Measurements from ENCODE around the gene ULK4.
"Not testable (repeated sequence)": the region's sequence is repeated elsewhere in the genome, so short reads cannot be mapped to it uniquely, and the experiment has no call there.

The ULK4 gene

DNA sequence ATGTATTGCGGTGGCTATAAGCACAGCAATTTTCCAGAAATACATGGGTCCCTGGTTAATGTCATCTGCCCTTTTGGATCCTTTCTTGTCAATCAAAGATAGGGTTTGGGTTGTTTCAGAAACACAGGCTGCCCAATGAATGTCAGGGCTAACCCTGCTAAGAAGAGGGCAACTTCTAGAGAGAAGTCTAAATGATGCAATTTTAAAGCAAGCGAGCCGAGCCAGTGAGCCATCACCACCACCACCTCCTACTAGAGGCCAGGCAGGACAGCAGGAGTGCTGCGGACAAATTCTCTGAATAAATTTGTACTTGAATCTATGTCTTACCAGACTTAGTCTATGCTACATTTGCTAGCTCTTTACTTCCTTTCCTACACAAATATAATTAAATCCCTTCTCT lies 514.2 kb downstream of the ULK4 start:
- Histone ChIP-seq H3K36me3 (ENCODE audit: insufficient read depth, low read length) (no peaks in the 10 kb centered on the region), H3K4me1 (ENCODE audit: insufficient read depth, low read length) (no peaks in the 10 kb centered on the region), H3K9me3 (ENCODE audit: control insufficient read depth, insufficient read depth, low read length) (no peaks in the 10 kb centered on the region), H3K9ac (ENCODE audit: low read depth, low read length) (no peak overlapping the region)

DNA sequence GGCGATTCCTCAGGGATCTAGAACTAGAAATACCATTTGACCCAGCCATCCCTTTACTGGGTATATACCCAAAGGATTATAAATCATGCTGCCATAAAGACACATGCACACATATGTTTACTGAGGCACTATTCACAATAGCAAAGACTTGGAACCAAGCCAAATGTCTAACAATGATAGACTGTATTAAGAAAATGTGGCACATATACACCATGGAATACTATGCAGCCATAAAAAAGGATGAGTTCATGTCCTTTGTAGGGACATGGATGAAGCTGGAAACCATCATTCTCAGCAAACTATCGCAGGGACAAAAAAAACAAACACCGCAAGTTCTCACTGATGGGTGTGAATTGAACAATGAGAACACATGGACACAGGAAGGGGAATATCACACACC lies 515.6 kb downstream of the ULK4 start:
- not testable (repeated sequence) for H3K9ac ChIP-seq (ENCODE audit: low read depth, low read length)

DNA sequence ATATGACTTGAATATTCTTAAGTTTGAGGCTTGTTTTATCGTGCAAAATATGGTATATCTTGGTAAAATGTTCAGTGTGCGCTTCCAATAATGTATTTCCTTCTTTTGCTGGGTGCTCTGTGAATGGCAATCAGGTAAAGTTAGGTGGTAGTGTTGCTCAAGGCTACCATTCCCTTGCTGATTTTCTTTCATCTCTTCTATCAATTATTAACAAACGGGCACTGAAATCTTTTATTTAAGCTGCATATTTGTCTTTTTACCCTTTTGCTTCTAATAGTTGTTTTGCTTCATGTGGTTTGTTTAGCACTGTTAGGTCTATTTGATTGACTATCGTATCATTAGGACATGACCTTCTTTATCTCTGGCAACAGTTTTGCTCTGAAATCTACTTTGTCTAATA lies 520.3 kb downstream of the ULK4 start:
- Histone ChIP-seq H3K9me3 (ENCODE audit: control insufficient read depth, insufficient read depth, low read length) (no peaks in the 10 kb centered on the region), H3K9ac (ENCODE audit: low read depth, low read length) (no peak overlapping the region), H3K36me3 (ENCODE audit: insufficient read depth, low read length) (no peaks in the 10 kb centered on the region), H3K4me1 (ENCODE audit: insufficient read depth, low read length) (peaks cover 10% of the 10 kb centered on the region)

More for the DNA sequence above, 515.6 kb downstream of the ULK4 start:
- H3K9me3 ChIP-seq (ENCODE audit: control insufficient read depth, insufficient read depth, low read length); H3K36me3 ChIP-seq (ENCODE audit: insufficient read depth, low read length); H3K4me1 ChIP-seq (ENCODE audit: insufficient read depth, low read length): not testable (repeated sequence)

DNA sequence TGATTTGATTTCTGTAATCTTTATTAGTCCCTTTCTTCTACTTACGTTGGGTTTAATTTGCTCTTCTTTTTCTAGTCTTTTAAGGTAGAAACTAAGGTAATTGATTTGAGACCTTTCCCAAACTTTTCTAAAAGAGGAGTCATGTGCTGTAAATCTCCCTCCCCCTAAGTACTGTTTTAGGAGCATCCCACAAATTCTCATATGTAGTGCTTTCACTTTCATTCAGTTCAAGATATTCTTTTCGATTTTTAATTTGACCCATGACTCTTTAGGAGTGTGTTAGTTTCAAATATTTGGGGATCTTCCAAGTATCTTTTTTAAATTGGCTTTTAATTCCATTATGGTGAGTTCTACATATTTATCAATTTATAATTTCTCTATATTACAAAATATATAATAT lies 520.8 kb downstream of the ULK4 start:
- Histone ChIP-seq H3K9ac (ENCODE audit: low read depth, low read length) (no peak overlapping the region), H3K36me3 (ENCODE audit: insufficient read depth, low read length) (no peaks in the 10 kb centered on the region), H3K9me3 (ENCODE audit: control insufficient read depth, insufficient read depth, low read length) (no peaks in the 10 kb centered on the region), H3K4me1 (ENCODE audit: insufficient read depth, low read length) (peaks cover 10% of the 10 kb centered on the region)

DNA sequence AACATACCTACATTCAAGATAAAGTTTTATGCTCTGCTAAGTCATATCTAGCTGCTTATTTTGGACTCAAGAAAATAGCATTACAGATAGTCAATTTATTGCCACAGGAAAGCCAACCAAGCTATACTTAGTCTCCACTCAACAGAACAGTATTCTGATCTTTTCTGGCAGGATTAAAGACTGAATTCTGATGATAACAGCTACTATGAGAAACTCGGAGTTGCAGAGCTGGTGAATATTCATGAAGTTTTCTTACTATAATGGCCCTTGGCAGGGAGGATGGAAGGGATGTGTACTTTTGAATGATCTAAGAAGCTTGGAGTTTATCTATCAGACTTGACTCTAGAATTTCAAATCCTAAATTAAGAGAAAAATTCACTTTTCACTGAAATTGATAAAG lies 524.9 kb downstream of the ULK4 start:
- H3K9ac ChIP-seq (ENCODE audit: low read depth, low read length): no peak overlapping the region
- H3K4me1 ChIP-seq (ENCODE audit: insufficient read depth, low read length): peaks cover 10% of the 10 kb centered on the region
- H3K9me3 ChIP-seq (ENCODE audit: control insufficient read depth, insufficient read depth, low read length): no peaks in the 10 kb centered on the region
- H3K36me3 ChIP-seq (ENCODE audit: insufficient read depth, low read length): no peaks in the 10 kb centered on the region

DNA sequence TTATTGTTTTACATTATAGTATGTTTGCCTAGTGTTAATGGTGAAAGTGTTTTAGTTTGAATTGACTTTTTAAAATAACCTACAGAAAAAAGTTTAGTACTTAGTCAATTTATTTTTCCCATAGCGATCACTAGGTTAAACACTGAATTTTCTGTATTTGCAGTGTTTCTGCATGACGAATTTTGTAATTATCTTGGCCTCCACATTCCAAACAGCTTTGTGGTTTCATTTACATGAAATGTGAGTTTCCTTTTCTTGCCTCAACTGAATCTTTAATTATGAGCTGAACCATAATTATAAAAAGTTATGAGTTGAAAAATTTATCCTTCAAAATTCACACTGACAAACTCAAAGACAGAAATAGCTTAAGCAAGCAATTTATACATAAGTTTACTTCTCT lies 527.1 kb downstream of the ULK4 start:
- H3K4me1 ChIP-seq (ENCODE audit: insufficient read depth, low read length): peaks cover 10% of the 10 kb centered on the region
- no peak overlapping the region for H3K9ac ChIP-seq (ENCODE audit: low read depth, low read length)
- H3K9me3 ChIP-seq (ENCODE audit: control insufficient read depth, insufficient read depth, low read length): no peaks in the 10 kb centered on the region
- H3K36me3 ChIP-seq (ENCODE audit: insufficient read depth, low read length): no peaks in the 10 kb centered on the region

DNA sequence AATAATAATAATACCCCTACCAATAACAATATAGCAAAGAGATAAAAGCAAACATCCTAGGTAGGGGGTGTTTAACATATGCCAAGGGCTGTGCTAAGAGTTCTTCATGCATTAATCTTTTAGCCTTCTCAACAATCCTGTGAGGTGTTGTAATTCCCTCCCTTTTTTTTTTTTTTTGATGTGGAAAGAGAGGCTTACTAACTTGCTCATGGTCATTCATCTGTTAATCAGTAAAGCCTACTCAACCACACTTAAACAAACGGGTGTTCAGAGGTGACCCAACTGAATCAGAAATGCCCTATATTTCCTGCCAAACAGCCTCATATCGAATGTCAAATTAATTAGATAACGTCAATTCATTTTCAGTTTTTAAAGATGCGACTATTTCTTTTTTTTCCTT lies 530.5 kb downstream of the ULK4 start:
- Histone ChIP-seq H3K36me3 (ENCODE audit: insufficient read depth, low read length) (no peaks in the 10 kb centered on the region), H3K9me3 (ENCODE audit: control insufficient read depth, insufficient read depth, low read length) (no peaks in the 10 kb centered on the region), H3K4me1 (ENCODE audit: insufficient read depth, low read length) (no peaks in the 10 kb centered on the region), H3K9ac (ENCODE audit: low read depth, low read length) (no peak overlapping the region)

DNA sequence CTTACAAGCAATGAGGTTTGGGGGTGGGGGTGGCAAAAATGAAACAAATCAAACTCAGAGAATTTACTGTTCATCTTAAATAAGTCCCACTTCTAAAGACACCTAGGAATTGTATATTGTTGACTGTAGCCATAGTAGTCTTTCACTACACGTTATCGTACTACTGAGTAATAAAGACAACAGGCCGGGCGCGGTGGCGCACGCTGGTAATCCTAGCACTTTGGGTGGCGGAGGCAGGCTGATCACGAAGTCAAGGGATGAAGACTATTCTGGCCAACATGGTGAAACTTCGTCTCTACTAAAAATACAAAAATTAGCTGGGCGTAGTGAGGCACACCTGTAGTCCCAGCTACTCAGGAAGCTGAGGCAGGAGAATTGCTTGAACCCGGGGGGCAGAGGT lies 531.0 kb downstream of the ULK4 start:
- no peaks in the 10 kb centered on the region for H3K4me1 ChIP-seq (ENCODE audit: insufficient read depth, low read length)
- no peaks in the 10 kb centered on the region for H3K9me3 ChIP-seq (ENCODE audit: control insufficient read depth, insufficient read depth, low read length)
- H3K9ac ChIP-seq (ENCODE audit: low read depth, low read length): no peak overlapping the region
- H3K36me3 ChIP-seq (ENCODE audit: insufficient read depth, low read length): no peaks in the 10 kb centered on the region

DNA sequence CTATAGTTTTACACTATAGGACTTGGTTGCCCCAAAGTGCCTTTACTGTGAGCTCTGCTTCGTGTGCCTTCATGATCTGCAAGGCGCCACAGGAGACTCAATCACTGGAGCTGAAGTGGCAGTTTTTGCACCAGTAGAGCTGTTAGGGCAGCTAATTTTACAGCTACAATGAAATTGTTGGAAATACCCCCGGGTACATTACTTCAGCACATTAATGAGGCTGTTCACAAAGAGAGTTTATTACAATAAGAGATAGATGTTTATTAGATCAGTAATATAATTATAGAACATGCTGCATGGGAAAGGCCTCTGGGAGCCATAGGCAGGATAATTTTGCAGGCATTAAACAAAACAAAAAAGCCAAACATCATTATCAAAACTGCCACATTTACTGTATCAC lies 531.5 kb downstream of the ULK4 start:
- Histone ChIP-seq H3K4me1 (ENCODE audit: insufficient read depth, low read length) (no peaks in the 10 kb centered on the region), H3K9me3 (ENCODE audit: control insufficient read depth, insufficient read depth, low read length) (no peaks in the 10 kb centered on the region), H3K9ac (ENCODE audit: low read depth, low read length) (no peak overlapping the region), H3K36me3 (ENCODE audit: insufficient read depth, low read length) (no peaks in the 10 kb centered on the region)

DNA sequence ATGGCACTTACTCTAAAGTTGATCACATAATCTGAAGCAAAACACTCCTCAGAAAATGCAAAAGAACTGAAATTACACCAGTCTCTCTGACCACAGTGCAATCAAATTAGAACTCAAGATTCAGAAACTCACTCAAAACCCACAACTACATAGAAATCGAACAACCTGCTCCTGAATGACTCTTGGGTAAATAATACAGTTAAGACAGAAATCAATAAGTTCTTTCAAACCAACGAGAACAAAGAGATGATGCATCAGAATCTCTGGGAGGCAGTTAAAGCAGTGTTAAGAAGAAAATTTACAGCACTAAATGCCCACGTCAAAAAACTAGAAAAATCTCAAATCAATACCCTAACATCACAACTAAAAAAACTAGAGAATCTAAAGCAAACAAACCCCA lies 535.4 kb downstream of the ULK4 start:
- Histone ChIP-seq H3K9me3 (ENCODE audit: control insufficient read depth, insufficient read depth, low read length) (no peaks in the 10 kb centered on the region), H3K36me3 (ENCODE audit: insufficient read depth, low read length) (no peaks in the 10 kb centered on the region), H3K9ac (ENCODE audit: low read depth, low read length) (no peak overlapping the region), H3K4me1 (ENCODE audit: insufficient read depth, low read length) (no peaks in the 10 kb centered on the region)

DNA sequence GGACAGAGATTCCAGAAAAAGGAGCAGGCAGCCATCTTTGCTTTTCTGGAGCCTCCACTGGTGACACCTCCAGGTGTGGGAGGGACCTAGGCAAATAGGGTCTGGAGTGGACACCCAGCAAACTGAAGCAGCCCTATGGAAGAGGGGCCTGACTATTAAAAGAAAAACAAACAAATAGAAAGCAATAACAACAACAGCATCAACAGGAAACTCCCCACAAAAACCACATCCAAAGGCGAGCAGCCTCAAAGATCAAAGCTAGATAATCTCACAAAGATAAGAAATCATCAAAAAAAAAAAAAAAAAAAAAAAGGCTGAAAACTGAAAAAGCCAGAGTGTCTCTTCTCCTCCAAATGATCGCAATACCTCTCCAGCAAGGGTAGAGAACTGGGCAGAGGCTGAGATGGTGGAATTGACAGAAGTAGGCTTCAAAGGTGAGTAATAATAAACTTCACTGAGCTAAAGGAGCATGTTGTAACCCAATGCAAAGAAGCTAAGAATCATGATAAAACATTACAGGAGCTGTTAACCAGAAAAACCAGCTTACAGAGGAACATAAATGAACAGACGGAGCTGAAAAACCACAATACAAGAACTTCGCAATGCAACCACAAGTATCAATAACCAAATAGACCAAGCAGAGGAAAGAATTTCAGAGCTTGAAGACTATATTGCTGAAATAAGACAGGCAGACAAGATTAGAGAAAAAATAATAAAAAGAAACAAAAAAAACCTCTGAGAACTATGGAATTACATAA lies 537.2 kb downstream of the ULK4 start:
- Histone ChIP-seq H3K9ac (ENCODE audit: low read depth, low read length) (no peak overlapping the region), H3K36me3 (ENCODE audit: insufficient read depth, low read length) (no peaks in the 10 kb centered on the region), H3K9me3 (ENCODE audit: control insufficient read depth, insufficient read depth, low read length) (no peaks in the 10 kb centered on the region), H3K4me1 (ENCODE audit: insufficient read depth, low read length) (0 out of 2 replicates have a peak, but pooled peaks cover under 1% of the 10 kb centered on the region)

DNA sequence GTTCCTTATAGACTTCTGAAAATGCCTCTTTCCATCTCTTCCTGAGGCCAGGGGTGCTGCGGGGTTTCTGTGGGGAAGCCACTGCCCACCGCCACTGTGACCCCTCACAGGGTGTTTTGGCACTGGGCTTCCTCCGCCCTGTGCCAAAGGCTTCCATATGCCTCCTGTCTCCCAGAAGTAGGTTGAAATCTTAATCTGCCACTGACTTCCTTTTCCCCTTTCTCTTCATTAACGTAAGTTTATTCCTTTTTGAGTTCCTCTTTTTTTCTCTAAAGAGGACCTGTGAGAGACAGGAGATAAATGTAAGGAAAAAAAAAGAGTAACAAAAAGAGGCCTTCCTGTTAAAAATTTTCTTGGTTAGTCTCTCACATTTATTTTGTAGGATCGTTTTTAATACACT lies 542.1 kb downstream of the ULK4 start:
- H3K9me3 ChIP-seq (ENCODE audit: control insufficient read depth, insufficient read depth, low read length): no peaks in the 10 kb centered on the region
- no peak overlapping the region for H3K9ac ChIP-seq (ENCODE audit: low read depth, low read length)
- peaks cover 9% of the 10 kb centered on the region for H3K4me1 ChIP-seq (ENCODE audit: insufficient read depth, low read length)
- no peaks in the 10 kb centered on the region for H3K36me3 ChIP-seq (ENCODE audit: insufficient read depth, low read length)

DNA sequence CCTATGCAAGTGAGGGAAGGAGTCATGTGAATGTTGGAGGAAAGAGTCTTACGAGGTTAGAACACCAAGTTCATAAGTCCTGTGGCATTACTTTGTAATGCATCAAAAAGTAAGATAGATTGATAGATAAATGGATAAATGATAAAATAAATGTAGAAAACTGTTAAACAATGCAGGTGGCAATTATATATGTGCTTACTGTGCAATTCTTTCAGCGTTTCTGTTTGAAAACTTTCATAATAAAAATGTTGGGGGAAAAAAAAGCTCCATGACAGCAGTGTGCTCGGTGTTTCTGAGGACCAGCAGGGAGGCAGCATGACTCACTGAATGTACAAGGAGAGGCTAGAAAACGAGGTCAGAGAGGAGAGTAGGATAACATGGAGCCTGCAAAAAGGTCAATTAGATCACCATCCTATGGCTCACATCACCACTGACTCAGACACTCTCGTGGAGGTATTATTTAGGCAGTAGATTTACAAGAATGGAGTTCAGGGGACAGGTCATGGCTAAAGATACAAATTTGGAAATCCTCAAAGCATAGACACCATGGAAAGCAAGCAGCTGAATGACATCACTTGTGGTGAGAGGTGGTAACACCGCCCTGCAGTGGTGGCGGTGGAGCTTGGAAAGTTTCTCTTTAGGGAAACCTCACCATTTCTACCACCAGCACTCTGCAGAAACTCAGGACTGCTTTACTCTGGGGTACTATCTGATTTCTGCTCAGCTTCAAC lies 542.8 kb downstream of the ULK4 start:
- H3K9ac ChIP-seq (ENCODE audit: low read depth, low read length): no peak overlapping the region
- H3K4me1 ChIP-seq (ENCODE audit: insufficient read depth, low read length): peaks cover 9% of the 10 kb centered on the region
- no peaks in the 10 kb centered on the region for H3K36me3 ChIP-seq (ENCODE audit: insufficient read depth, low read length)
- H3K9me3 ChIP-seq (ENCODE audit: control insufficient read depth, insufficient read depth, low read length): no peaks in the 10 kb centered on the region

DNA sequence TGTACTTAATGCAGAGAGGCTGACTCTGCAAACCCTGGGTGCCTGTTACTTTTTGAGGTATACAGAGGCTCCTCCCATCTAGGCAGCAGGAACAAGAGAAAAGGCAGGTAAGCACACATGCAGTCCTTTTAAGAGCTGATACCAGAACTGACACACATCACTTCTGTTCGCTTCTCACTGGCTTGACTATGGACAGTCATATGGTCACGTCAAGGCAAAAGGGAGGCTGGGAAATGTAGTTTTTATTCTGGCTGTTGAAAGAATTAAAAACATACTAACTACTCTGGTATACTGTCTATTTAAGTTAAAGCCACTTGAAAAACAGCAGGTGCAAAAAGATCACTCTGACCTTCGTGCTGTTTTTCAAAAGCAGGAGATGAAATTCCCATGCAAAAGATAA lies 544.3 kb downstream of the ULK4 start:
- H3K4me1 ChIP-seq (ENCODE audit: insufficient read depth, low read length): peaks cover 9% of the 10 kb centered on the region
- no peaks in the 10 kb centered on the region for H3K36me3 ChIP-seq (ENCODE audit: insufficient read depth, low read length)
- H3K9ac ChIP-seq (ENCODE audit: low read depth, low read length): no peak overlapping the region
- H3K9me3 ChIP-seq (ENCODE audit: control insufficient read depth, insufficient read depth, low read length): no peaks in the 10 kb centered on the region

DNA sequence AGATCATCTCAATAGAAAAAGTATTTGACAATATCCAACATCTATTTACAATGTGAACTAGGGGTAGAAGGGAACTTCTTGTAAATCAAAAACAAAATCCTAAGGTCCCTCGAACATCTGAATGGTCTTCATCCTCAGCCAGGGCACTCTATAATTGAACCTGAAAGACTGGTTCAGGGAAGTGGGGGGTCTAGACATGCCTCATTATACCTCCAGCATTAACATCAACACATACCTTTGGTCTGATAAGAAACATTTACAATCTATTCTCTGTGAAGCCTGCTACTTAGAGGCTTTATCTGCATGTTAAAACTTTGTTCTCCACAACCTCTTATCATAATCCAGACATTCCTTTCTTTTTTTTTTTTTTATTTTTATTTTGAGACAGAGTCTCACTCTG lies 550.8 kb downstream of the ULK4 start:
- no peaks in the 10 kb centered on the region for H3K9me3 ChIP-seq (ENCODE audit: control insufficient read depth, insufficient read depth, low read length)
- no peak overlapping the region for H3K9ac ChIP-seq (ENCODE audit: low read depth, low read length)
- no peaks in the 10 kb centered on the region for H3K36me3 ChIP-seq (ENCODE audit: insufficient read depth, low read length)
- H3K4me1 ChIP-seq (ENCODE audit: insufficient read depth, low read length): no peaks in the 10 kb centered on the region
